Epithelial cell of esophagus (primary cell): ENCODE results near the gene XAF1.

Source experiments
- DNase-seq: peaks from one replicate; pipeline ENCODE4 v3.0.0; 2010; ENCODE audit warnings: low read depth
- H3K4me3 ChIP-seq: 2 replicates; pipeline ENCODE4 v1.5.1; 2011; ENCODE audit warnings: mild to moderate bottlenecking, low read length, control low read depth
- TF ChIP-seq, protein P1 (sequence below): IDR thresholded peaks from 2 replicates; pipeline ENCODE4 v1.5.1; 2011; ENCODE audit warnings: low read depth, mild to moderate bottlenecking, low read length, control low read depth, inconsistent platforms; ENCODE audit not compliant: insufficient read depth; ENCODE audit errors: missing control alignments

XAF1 gene

DNA sequence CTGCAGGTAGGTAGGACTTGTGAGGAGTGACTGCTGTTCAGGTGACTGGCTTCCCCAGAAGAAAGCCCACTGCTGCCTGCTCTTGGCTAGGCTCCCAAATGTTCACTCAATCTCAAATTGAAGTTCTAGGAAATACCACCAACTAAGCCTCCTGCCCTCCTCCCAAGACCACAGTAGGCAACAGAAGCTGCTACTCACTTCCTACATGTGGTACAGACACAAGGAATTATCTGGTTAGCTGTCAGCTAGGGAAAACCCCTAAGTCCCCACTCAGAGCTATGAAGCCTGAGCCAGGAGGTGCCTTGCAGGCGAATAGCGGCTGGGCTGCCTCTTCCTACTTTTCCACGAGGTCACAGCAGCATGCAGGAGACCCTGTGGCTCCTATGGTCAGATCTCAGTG is 25.0 kb downstream of the XAF1 start:
- TF ChIP-seq, protein P1, sequence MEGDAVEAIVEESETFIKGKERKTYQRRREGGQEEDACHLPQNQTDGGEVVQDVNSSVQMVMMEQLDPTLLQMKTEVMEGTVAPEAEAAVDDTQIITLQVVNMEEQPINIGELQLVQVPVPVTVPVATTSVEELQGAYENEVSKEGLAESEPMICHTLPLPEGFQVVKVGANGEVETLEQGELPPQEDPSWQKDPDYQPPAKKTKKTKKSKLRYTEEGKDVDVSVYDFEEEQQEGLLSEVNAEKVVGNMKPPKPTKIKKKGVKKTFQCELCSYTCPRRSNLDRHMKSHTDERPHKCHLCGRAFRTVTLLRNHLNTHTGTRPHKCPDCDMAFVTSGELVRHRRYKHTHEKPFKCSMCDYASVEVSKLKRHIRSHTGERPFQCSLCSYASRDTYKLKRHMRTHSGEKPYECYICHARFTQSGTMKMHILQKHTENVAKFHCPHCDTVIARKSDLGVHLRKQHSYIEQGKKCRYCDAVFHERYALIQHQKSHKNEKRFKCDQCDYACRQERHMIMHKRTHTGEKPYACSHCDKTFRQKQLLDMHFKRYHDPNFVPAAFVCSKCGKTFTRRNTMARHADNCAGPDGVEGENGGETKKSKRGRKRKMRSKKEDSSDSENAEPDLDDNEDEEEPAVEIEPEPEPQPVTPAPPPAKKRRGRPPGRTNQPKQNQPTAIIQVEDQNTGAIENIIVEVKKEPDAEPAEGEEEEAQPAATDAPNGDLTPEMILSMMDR = no peak
- no peak for DNase-seq
- H3K4me3 ChIP-seq = no peak overlapping the region

DNA sequence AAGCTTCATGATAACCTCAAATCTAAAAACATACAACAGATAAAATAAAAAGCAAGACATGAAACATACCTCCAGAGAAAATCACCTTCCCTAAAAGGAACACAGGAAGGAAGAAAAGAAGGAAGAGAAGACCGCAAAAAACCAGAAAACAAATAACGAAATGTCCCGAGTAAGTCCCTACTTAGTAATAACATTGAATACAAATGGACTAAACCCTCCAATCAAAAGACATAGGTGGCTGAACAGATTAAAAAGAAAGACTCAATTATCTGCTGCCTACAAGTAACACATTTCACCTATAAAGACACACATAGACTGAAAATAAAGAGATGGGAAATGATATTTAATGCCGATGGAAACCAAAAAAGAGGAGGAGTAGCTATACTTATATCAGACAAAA is 26.4 kb downstream of the XAF1 start:
- H3K4me3 ChIP-seq = no peak overlapping the region
- no peak for DNase-seq
- TF ChIP-seq, protein P1 = no peak

DNA sequence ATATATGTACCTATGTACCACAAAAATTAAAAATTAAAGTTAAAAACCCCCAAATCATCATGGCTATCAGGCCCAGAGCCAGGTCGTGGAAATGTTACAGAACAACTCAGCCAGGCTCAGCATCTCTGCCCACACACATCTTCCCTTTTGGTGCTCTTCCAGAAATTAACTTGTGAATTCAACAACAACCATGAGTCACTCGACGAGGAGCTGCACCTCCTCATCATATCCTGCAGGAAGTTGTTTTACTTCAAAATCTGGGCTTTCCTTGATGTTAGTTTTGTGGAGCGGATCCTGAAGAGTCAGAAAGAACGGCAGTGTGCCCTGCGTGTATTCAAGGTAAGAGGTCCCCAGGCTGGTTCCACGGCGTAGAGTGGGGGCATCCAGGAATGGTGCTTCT is 30.8 kb downstream of the XAF1 start:
- no peak overlapping the region for H3K4me3 ChIP-seq
- TF ChIP-seq, protein P1 = peak; percentile 16
- peak; percentile 84 for DNase-seq

DNA sequence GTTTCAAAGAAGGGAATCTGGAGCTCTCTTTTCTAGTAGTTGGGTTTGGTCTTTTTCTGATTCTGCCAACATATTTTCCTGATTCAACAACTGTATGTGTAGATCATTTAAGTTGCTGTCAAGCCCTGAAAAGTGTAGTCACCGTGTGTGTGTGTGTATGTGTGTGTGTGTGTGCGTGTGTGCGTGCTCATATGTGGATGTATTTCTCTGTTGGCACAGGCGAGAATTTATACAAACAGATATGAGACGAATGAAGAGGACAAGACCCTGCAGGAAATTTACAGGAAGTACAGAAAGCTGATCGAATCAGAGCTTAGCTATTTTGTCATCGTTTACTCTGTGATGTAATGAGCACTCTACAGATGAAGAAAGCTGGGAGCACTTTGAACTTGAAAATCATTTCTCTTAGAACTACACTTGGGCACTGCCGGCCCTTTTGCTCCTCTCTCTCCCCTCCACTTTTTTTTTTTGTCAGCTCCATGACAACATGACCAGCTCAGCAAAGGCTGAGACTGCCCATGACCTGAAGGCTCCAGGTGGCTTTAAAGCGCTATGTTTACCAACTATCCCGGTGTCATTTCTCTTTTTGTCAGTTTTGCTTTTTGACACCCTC is 31.3 kb downstream of the XAF1 start:
- no peak overlapping the region for H3K4me3 ChIP-seq
- DNase-seq = peak; percentile 49
- TF ChIP-seq, protein P1 = no peak

DNA sequence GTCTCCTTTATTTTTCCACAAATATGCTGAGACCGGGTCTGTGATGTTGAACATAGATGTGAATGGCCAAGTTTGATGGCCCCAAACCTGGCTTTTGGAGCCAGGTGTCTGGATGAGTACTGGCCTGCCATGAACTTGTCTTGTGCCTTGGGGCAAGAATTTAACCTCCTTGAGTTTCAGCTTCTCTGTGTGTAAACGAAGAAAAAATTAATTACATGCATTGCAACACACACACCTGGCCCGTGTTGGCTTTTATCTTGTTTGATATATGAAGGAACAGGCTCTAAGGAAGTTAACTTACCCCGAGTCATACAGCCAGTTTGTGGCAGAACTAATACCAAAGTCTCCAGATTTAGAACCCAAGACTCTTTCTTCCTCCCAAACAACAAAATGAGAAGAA is 33.3 kb downstream of the XAF1 start:
- DNase-seq = peak; percentile 72

DNA sequence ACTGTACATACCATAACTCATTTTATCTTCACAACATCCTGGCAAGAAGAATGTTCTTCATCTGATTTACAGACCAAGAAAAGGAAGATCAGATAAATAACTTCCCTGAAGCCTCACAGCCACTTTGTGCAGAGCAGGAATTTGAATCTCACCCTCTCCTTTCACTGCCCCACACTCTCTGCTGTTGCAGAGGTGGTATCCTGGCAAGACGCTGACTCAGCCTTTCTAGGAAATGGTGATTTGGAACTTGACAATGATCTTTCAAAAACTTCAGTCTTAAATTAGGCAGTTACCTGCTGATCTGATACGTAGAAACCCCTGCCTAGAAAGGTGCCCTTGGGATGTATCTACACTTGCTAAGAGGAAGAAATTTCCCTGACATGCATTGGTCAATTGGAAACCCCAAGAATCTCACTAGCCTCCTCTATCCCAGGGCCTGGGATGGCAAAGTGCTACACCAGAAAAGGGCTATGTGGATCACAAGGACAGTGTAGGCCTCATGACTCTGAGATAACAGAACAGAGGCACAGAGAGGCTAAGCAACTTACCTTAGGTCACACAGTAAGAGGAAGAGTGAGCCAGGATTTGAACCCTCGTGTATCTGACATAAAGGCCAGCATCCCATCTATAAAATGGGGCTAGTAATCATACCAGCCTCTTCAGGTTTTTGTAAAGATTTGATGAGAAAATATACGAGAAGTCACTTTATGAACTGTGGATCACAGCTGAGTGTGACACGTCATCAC is 38.1 kb downstream of the XAF1 start:
- no peak overlapping the region for H3K4me3 ChIP-seq
- DNase-seq = no peak
- TF ChIP-seq, protein P1 = no peak

More for the DNA sequence above, 33.3 kb downstream of the XAF1 start:
- H3K4me3 ChIP-seq = no peak overlapping the region
- TF ChIP-seq, protein P1 = no peak
